HCEC 1CT (cell line): ENCODE measurements around the gene RINT1.
A peak's percentile ranks its signal among the peaks of the same experiment; 100 is the strongest.
"Not testable (repeated sequence)": the region's sequence is repeated elsewhere in the genome, so short reads cannot be mapped to it uniquely, and the experiment has no call there.

Experiments used
- DNase-seq: peaks from one replicate; pipeline ENCODE4 v3.0.0-alpha.2; 2017

Gene RINT1

GRCh38 chr7:105532709-105533460 is 884 bp downstream of the RINT1 start:
- DNase-seq, result no peak

- DNase-seq, result no peak
These were observed 6.3 kb downstream of the RINT1 start for GRCh38 chr7:105538339-105538738.

GRCh38 chr7:105559926-105560325 is 27.9 kb downstream of the RINT1 start:
- DNase-seq, result no peak

- DNase-seq, result no peak
These were observed 33.2 kb downstream of the RINT1 start for GRCh38 chr7:105565190-105565589.

- DNase-seq, result no peak
These were observed 35.0 kb downstream of the RINT1 start for GRCh38 chr7:105567024-105567423.

GRCh38 chr7:105567821-105568220 is 35.8 kb downstream of the RINT1 start:
- DNase-seq, result no peak

- no peak for DNase-seq
These were observed 39.9 kb downstream of the RINT1 start for GRCh38 chr7:105571891-105572290.

- no peak for DNase-seq
These were observed 45.2 kb downstream of the RINT1 start for GRCh38 chr7:105577251-105577650.

- no peak for DNase-seq
These were observed 46.5 kb downstream of the RINT1 start for GRCh38 chr7:105578496-105578895.

GRCh38 chr7:105580022-105580740 is 48.2 kb downstream of the RINT1 start:
- no peak for DNase-seq

GRCh38 chr7:105581066-105581811 is 49.2 kb downstream of the RINT1 start, which contains the start of gene EFCAB10:
TSS of gene EFCAB10 (minus strand) at chr7:105581493. CDS start at chr7:105581463, 30 bp downstream.
- no peak for DNase-seq

GRCh38 chr7:105583061-105583460 is 51.1 kb downstream of the RINT1 start:
- no peak for DNase-seq

- DNase-seq, result no peak
These were observed 52.2 kb downstream of the RINT1 start for GRCh38 chr7:105584165-105584564.

- no peak for DNase-seq
These were observed 54.0 kb downstream of the RINT1 start for GRCh38 chr7:105585850-105586500.

- DNase-seq, result no peak
These were observed 56.1 kb downstream of the RINT1 start for GRCh38 chr7:105587909-105588635.

- DNase-seq, result peak; percentile 75
These were observed 57.5 kb downstream of the RINT1 start for GRCh38 chr7:105589356-105590077.

GRCh38 chr7:105590793-105591192 is 58.8 kb downstream of the RINT1 start:
- DNase-seq, result no peak

- no peak for DNase-seq
These were observed 59.5 kb downstream of the RINT1 start for GRCh38 chr7:105591522-105591921.

GRCh38 chr7:105594034-105594433 is 62.0 kb downstream of the RINT1 start:
- DNase-seq, result no peak

GRCh38 chr7:105596866-105597265 is 64.9 kb downstream of the RINT1 start:
- no peak for DNase-seq

- DNase-seq, result not testable (repeated sequence)
These were observed 67.1 kb downstream of the RINT1 start for GRCh38 chr7:105599080-105599479.

- no peak for DNase-seq
These were observed 67.5 kb downstream of the RINT1 start for GRCh38 chr7:105599551-105599950.
